HCEC 1CT (cell line): ENCODE results near the gene MX2.
"Not testable (repeated sequence)": the region's sequence is repeated elsewhere in the genome, so short reads cannot be mapped to it uniquely, and the experiment has no call there.

Experiments
- DNase-seq: peaks from one replicate; pipeline ENCODE4 v3.0.0-alpha.2; 2017

Gene MX2, protein sequence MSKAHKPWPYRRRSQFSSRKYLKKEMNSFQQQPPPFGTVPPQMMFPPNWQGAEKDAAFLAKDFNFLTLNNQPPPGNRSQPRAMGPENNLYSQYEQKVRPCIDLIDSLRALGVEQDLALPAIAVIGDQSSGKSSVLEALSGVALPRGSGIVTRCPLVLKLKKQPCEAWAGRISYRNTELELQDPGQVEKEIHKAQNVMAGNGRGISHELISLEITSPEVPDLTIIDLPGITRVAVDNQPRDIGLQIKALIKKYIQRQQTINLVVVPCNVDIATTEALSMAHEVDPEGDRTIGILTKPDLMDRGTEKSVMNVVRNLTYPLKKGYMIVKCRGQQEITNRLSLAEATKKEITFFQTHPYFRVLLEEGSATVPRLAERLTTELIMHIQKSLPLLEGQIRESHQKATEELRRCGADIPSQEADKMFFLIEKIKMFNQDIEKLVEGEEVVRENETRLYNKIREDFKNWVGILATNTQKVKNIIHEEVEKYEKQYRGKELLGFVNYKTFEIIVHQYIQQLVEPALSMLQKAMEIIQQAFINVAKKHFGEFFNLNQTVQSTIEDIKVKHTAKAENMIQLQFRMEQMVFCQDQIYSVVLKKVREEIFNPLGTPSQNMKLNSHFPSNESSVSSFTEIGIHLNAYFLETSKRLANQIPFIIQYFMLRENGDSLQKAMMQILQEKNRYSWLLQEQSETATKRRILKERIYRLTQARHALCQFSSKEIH

DNA sequence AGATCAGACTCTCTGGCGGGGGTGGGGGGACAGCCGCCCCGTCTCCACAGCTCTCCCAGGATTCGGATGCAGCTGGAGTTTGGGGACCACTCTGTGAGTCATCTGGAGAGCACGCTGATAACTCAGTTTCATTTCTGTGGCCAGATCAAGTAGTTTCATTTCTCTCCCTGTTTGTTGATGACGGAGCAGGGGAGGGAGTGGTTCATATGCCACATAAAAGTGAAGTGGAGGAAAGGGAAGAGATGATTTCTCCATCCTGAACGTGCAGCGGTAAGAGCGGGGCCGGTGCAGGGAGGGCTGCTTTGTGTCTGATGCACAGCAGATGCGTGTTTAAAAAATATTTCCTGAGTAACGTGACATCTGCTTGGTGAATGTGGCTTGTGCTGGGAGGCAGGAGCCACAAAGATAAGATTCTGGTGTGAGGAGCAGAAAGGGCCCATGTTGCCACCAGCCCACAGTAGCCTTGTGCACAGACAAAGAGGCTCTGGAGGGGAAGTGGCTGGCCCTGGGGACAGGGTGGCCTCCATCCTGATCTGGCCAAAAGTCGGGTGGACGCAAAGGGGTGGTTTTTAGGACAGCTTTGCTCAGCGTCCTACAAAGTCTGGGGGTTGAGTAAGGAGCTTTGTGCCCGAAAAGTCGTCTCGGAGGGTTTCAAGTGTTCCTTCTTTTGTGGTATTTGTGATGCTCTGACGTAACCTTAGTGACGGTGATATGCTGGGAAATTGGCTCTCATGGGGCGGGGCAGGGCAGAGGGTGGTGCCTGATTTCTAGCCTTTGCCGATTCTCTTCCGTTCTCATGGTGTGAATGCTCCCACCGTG is at the start of gene MX2:
Gene MX2 (plus strand): TSS at position 242 of the 819 bp plus-strand sequence. CDS start 14,880 bp downstream, outside the sequence.
- DNase-seq: no peak

DNA sequence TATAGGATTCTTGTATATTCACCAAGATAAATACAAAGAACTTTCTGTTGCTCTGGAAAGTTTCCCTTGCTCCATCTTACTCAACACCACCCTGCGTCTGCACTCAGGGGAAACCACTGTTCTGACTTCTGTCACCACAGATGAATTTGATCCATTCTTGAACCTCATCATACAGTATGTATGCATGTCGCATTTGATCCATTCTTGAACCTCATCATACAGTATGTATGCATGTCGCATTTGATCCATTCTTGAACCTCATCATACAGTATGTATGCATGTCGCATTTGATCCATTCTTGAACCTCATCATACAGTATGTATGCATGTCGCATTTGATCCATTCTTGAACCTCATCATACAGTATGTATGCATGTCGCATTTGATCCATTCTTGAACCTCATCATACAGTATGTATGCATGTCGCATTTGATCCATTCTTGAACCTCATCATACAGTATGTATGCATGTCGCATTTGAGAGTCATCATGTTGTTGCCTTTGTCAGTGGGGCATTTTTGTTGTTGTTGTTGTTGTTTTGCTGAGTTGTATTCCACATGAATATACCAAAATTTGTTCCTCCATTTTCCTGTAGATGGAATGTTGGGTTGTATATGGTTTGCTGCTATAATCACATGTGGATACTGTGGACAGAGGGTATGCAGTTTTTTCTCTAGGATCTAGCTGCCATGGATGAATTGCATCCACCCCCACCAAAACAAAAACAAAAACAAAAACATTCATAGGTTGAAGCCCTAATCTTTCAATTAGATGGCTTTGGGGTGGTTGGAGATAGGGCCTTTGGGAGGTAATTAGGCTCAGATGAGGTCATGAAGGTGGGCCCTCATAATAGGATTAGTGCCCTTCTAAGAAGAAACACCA is 48.3 kb upstream of the MX2 start:
- DNase-seq: not testable (repeated sequence)

DNA sequence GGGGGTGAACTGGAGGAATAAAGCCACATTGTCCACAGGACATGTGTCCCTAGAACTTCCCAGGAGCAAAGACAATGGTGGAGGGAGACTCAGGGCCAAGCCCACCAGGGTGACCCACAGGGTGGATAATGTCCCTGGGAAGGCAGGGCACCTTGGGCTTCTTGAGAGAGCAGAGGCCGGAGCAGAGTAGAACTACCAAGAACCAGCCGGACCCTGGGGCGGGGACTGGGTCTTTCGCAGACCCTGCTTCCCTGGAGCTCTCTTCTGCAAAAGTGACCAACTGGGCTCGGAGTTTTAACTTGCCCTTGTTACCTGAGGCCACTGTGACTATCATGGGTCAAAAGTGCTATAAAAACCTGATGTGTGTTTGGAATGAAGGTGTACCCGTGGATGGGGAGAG is 46.1 kb upstream of the MX2 start:
- no peak for DNase-seq

DNA sequence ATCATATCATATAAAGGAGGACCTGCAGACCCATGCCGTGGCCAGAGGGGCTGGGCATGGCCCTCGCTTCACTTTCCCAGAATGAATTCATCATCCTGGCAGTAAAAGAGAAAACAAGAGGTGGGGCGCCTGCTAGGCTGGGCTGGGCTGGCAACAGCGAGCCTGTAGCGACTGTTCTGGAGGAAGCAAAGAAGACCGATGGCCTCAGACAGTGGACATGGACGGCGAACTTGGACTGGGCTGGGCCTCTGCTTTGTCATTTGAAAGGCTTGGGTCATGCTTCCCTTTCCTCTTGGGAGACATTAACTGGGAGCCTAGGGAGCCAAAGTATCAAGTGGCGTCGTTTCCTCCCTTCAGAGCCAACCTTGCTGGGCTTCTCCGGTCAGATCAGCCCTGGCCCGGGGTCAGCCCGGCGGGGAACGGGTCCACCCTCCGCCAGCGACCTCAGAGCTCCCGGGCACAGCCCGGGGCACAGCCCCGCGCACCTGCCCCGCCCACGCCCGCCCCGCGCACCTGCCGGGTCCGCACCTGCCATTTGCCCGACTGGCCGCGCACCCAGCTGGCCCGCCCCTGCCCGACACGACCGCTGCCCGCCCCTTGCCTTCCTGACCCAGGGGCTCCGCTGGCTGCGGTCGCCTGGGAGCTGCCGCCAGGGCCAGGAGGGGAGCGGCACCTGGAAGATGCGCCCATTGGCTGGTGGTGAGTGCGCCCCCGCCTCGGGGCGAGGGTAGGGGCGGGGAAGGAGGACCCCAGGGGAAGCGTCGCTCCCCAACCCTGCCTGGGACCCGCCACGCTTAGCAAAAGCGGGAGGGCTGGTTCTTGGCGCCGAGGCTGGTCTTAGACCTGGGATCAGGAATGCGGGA is 45.4 kb upstream of the MX2 start, which contains the start of gene FAM3B:
Gene FAM3B (plus strand): TSS at position 602 of the 863 bp plus-strand sequence. CDS start 79 bp downstream, at position 681.
- DNase-seq: no peak

DNA sequence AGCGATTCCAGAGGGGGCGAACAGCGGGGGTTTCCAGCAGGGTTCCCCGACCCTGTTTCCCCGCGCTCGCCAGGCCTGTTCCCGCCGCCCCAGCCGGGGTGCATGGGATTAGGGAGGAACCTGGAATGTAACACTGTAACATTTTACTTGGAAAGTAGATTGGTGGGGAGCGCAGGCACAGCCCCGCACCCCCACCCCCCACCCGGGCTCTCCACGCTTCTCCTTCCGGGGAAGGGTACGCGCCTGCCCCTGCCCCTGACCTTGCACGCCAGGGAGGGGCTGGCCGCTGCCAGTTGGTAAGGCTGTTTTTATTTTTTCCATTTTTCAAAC is 44.8 kb upstream of the MX2 start:
- no peak for DNase-seq

DNA sequence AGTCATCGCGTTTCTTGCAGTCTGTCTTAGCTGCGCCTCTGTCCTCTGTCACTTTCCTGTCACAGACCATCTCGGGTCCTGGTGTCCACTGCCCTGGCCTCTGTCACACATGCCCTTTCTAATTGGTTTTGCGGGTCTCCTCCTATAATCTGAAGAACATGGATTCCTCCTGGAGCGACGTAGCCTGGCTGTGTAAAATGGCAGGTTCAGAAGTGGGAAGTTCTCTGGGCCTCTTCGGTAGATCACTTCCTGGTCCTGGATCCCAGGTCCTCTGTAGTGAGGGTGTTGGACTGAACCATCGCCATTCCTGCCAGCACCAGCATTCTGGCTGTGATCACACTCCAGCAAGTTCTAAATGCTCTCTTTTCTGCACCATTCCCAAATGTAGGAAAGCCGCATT is 44.4 kb upstream of the MX2 start:
- no peak for DNase-seq

DNA sequence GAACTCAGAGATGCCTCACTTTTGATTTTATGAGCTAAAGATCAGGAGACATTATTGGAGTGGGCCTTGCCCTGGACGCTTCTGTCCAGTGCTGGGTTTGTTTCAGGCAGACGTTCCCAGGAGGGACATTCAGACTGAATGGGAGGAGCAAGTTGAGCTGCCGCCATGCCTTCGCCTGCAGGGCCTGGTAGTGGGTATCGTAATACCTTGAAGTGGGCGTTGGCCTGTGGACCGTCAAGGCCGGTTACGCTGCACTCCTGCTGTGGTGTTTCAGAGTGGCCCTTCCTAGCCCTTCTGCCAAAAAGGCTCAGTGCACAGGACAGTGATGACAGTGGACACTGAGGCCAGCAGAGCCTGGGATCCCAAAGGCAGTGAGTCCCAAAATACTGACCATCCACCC is 43.6 kb upstream of the MX2 start:
- DNase-seq: no peak

DNA sequence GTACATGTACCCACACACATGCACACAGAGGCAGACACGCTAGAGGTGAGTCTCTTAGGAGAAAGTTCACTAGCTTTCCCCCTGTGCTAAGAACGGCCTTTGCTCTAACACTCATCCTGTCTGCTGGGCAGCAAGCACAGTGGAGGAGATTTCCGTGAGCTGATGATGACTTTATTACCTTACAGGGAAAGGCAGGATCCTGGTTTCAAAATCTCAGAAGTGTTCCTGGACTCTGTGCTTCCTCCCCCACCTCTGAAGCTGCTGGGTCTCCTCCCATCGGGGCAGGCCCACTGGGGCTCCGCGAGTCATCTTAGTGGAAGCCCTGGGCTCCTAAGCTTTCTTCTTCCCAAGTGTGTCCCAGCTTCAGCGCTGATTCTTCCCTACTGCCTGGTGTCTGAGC is 42.6 kb upstream of the MX2 start:
- no peak for DNase-seq

DNA sequence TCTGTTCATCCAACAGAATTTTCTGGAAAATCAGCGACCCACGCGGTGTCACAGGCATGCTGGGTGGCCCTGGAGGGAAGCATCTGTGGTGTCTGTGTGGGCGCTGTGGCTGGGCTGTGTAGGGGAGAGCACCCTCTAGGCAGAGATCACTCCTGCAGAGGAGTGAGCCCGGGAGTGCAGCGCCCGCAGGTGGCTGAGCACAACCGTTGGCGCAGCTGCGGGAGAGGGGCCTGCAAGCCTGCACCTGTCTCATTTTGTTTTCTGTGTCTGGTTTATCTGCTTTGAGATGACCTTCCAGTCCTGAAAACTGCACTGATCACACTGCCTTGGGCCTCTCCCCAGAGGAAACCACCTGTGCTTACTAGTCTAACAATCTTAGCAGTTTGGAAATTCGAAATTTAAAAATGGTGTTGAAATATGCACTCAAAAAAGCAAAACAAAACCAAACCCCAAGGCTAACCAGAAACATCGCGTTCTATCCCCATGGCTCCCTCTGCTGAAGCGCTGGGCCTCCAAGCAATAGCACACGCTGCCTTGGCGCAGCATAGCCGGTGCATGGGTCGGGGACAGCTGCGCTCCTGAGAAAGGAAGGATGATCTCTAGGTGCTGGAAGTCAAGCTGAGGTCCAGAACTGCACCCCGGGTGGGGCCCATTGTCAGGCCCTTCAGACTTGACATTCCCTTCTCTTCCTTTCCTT is 40.5 kb upstream of the MX2 start:
- DNase-seq: no peak

DNA sequence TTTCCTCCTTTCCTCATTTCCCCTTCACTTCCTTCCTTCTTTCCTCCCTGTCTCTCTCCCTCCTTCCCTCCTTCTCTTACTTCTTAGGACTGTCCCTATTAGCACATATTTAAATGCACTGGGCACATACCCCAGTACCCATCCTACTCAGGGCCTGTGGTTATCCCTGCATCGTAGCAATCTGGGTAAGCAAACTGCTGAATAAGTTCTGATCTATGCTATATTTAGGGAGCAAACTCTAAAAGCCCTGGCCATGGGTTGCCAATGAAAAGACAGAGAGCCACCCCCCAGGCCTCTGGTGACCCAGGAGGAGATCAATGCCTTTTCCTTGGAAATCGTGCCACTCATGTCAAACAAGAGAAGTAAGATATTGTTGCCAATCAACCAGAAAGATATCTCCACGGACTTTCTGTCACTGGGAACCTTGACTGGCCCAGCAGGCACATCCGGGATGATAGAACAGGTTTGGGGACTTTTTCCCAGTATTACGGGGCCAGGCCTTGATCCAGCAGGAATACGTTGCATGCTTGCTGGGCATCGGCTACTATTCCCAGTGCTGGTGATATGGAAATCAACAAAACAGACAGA is 39.8 kb upstream of the MX2 start:
- DNase-seq: no peak

DNA sequence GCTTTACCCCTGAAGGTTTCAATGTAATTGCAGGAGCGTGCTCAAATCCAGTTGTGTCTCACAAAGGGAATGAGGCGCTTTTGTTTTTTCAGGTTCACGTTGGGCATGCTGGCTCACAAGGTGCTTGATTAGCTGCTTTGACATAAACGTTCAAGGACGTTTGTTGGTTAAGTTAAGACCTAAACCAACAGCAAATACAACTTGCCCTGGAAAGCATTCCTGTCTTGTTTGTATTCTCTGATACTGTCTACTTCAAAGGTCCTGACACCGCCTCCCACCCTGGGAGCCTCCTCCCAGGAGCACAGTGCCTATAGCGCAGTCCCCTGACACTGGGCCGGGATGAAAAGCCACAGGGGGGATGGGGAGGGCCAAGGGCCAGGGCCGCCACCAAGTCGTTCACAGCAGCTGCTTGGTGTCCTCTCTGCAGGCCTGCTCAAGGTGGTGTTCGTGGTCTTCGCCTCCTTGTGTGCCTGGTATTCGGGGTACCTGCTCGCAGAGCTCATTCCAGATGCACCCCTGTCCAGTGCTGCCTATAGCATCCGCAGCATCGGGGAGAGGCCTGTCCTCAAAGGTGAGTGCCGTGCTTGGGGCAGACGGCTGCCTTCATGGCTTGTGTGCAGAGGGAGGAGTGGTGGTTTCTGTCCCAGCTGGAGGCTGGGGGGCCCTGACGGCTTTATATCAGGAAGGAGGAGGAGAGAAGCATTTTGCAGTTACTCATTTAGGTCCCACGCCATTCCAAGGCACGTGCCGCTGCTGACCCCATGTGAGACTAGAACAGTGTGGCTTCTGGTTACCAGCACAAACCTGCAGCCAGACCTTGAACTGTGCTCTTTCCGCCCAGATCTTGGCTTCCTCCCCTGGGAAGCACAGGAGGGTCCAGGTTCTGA is 39.1 kb upstream of the MX2 start:
- no peak for DNase-seq

DNA sequence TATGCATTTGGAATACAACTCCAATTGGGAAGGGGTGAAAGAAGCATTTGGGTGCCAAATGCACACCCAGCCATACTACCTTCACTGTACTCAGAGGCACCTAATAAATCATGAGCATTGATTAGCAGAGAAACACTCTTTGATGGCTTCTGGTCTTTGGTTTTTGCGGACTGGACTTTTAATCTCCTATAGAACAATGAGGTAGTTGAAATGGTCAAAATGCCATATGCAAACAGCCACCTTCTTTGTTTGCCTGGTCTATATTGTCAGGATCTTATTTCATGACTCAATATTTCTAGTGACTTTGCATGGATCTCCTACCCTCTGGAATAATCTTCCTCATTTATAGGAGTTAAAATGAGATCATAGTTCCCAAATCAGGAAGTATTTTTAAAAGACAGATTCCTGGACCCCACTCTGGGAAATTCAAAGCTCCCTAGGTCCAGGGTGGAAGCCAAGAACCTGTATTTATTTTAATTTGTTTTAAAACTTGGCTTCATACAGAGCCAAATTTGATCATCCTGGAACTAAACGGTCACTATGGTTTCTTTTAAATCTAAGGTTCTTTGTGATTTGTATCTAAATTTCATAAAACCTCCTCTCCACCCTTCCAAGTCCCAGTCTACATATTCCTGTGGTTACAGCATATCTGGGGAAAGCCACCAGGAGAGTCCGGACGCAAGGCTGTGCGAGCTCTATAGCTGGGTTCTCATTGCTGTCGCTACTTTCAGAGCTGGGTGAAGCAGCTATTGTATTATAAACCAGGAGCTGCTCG is 36.5 kb upstream of the MX2 start:
- DNase-seq: no peak

DNA sequence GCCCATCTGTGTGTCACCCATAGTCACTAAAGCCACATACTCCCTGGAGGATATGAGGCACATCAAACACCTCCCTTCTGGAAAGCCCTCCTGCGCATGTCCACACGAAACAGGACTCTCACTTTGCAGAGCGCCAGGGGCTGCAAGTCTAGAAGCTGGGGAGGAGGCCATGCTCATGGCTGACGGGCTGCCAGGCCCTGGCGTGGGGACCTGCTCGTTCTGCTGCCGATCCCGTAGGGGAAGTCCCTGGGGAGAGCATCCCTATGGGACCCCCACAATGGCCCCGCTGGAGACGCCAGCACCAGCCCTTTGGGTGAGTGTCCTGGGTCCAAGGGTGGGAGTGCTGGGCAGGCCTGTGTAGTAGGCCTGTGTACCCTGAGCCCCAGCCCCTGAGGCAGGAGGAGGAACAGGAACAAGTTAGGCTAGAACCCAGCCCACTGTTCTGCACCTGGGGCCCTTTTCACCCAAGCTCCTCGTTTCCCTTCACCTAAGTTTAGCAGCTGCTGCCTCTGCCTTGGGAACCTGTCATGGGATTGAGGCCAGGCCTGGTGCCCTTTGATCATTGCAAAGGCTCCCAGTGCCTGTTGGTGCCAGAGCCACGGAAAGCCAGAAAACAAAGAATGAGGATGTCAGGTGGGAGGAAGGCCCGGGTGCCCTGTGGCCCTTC is 35.3 kb upstream of the MX2 start:
- no peak for DNase-seq

DNA sequence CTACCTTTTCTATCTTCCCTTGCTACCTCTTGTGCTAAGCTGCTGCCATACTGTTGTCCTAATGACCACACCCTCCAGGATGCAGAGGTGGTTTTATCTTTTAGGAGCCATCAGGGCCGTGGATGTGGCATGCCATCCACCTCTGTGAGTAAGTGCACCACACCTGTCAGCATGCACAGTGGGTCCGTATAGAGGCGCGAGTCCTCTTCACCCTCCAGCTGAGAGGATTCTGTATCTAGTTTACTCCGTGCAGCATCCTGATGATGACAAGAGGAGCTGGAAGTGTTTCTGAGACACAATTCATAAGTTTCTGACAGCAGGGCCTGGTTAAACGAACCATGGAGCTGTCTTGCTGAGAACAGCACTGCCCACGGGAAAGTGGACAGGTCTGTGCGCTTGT is 34.1 kb upstream of the MX2 start:
- DNase-seq: no peak

DNA sequence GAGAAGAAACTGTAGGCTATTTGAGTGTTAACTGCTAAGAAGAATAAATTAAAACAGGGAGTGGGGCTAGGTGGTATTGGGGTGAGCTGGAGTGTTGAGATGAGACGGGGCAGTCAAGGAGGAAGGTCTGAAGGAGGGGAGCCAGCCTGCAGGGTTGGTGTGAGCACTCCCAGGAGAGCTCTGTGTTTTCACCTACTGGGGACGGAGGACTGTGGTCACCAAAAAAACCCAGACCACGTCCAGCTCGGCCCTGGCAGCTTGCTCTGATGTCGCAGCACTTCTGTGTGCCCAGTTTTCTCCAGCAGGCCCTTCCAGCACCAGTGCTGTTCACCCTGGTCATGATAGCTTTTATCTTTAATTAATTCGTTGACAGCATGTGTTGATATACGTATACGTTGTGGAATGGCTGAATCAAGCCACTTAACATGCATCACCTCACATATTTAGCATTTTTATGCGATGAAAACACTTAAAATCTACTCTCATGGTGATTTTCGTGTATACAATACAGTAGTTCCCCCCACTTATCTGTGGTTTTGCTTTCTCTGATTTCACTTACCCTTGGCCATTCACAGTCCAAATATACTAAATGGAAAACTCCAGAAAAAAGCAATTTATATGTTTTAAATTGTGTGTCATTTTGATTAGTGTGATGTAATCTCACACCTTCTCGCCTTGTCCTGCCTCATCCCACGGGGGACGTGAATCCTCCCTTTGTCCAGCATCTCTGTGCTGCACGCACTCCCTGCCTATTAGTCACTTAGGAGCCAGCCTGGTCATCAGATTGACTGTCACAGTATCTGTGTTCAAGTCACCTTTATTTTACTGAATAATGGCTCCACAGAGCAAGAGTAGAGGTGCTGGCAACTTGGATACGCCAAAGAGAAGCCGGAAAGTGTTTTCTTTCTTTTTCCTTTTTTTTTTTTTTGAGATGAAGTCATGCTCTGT is 32.9 kb upstream of the MX2 start:
- DNase-seq: no peak

DNA sequence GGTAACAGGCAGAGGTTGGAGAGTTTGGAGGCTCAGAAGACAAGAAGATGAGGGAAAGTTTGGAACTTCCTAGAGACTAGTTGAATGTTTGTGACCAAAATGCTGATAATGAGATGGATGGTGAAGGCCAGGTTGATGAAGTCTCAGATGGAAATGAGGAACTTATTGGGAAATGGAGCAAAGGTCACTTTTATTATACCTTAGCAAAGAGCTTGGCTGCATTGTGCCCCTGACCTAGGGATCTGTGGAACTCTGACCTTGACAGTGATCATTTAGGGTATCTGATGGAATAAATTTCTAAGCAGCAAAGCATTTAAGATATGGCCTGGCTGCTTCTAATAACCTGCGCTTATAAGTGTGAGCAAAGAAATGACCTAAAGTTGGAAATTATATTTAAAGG is 28.1 kb upstream of the MX2 start:
- DNase-seq: no peak

DNA sequence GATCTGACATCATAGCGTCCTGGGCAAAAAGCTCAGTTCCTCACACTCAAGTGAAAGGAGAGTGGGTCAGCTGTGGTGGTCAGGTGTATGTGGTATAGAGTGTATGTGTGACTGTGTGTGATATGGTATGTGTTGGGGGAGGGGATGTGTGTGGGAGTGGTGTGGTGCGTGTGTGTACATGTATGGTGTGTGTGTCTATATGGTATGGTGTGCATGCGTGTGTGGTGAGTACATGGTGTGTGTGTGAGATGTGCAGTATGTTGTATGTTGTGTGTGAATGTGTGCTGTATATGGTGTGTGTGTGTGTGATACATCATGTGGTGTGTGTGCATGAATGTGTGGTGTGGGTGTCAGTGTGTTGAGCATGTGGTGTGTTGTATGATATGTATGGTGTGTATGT is 24.3 kb upstream of the MX2 start:
- no peak for DNase-seq
